Mucosa of descending colon (tissue), 3 donors: ENCODE results near the gene ZBTB44. TPM values are rescaled to one million over a fixed set of nuclear protein-coding genes. Genes with fewer than 3 reads are reported as not detected.

ENCODE experiments used
- ATAC-seq: fragments of 200-7000 bp; cut with Tn5 transposase; one replicate; pipeline ENCODE4 v1.9.1; 2020; ENCODE audit warnings: mild to moderate bottlenecking, moderate library complexity
- DNase-seq, 3 donors: peaks; one replicate each; pipeline ENCODE4 v3.0.0-alpha.2; 2020
- H3K36me3 ChIP-seq: fragments of 200-600 bp; one replicate; pipeline ENCODE4 v1.8.0; 2021; ENCODE audit warnings: low read depth, mild to moderate bottlenecking
- H3K4me1 ChIP-seq: fragments of 200-600 bp; one replicate; pipeline ENCODE4 v1.8.0; 2021; ENCODE audit warnings: low read depth, mild to moderate bottlenecking
- H3K4me3 ChIP-seq: fragments of 200-600 bp; one replicate; pipeline ENCODE4 v1.8.0; 2021; ENCODE audit warnings: mild to moderate bottlenecking
- H3K9me3 ChIP-seq: fragments of 200-600 bp; one replicate; pipeline ENCODE4 v1.8.0; 2021; ENCODE audit warnings: mild to moderate bottlenecking
- CTCF ChIP-seq: fragments of 200-600 bp; IDR thresholded peaks from one replicate; pipeline ENCODE4 v1.8.0; 2022; ENCODE audit warnings: antibody characterized with exemption, mild to moderate bottlenecking
- intact Hi-C, 2 donors: fragments of 100-400 bp; cut with DNase I in 1 of 2; cut with micrococcal nuclease in 1 of 2; formaldehyde crosslinking; loops; one replicate each; pipeline versions ENCODE4 v1.11.0 to v1.11.1; 2022; cut with DNase I, micrococcal nuclease
- total RNA-seq, 3 donors: library from RNA; stranded (reverse); fragmentation: NEBNext Ultra II Directional in 2 of 3; extraction: Animal tissue kit (Norgen Biotek cat#: 25700) in 2 of 3; gene quantifications; one replicate each; pipeline versions ENCODE4 v1.2.1 to v1.2.4, GENCODE V29; 2021 to 2023
- donor health status: DM: no; HTN: no; CAD: no; lungs with moderate emphysema.
- donor health status: DM: no; HTN: no; CAD: no.
- donor health status: DM: no; HTN: yes; CAD: no.

ZBTB44 gene
- total RNA-seq, 3 donors from 2014 or later, result 26.5 to 56.8 (median 32.4) TPM

- DNase-seq (no peak), ATAC-seq (no peak)
- TF ChIP-seq CTCF, result no peak
- no peaks in the 10 kb centered on the region for H3K36me3 ChIP-seq
- intact Hi-C loops, result no loop called here
- no peak overlapping the region for H3K4me3 ChIP-seq
- no peaks in the 10 kb centered on the region for H3K9me3 ChIP-seq
- H3K4me1 ChIP-seq, result no peaks in the 10 kb centered on the region
These were observed 42.4 kb downstream of the ZBTB44 start for GRCh38 chr11:130272336-130272735.

- Histone ChIP-seq H3K36me3 (no peaks in the 10 kb centered on the region), H3K4me3 (no peak overlapping the region), H3K9me3 (no peaks in the 10 kb centered on the region), H3K4me1 (no peaks in the 10 kb centered on the region)
- no peak for DNase-seq
- intact Hi-C loops, result no loop called here
- no peak for TF ChIP-seq CTCF
- ATAC-seq, result no peak
These were observed 45.3 kb downstream of the ZBTB44 start for GRCh38 chr11:130269326-130269943.

GRCh38 chr11:130263351-130263750, 51.4 kb downstream of the ZBTB44 start:
- no peak overlapping the region for H3K4me3 ChIP-seq
- ATAC-seq, result no peak
- intact Hi-C loops, result no loop called here
- TF ChIP-seq CTCF, result no peak
- H3K4me1 ChIP-seq, result peaks cover 2% of the 10 kb centered on the region
- H3K9me3 ChIP-seq, result peaks cover 6% of the 10 kb centered on the region
- no peak for DNase-seq
- no peaks in the 10 kb centered on the region for H3K36me3 ChIP-seq

- Histone ChIP-seq H3K9me3 (peaks cover 7% of the 10 kb centered on the region), H3K4me3 (no peak overlapping the region), H3K36me3 (no peaks in the 10 kb centered on the region), H3K4me1 (peaks cover 2% of the 10 kb centered on the region)
- no peak for DNase-seq
- no peak for TF ChIP-seq CTCF
- intact Hi-C loops, result no loop called here
- peak; percentile 79 for ATAC-seq
These were observed 52.3 kb downstream of the ZBTB44 start for GRCh38 chr11:130262424-130262823.

- H3K36me3 ChIP-seq, result no peaks in the 10 kb centered on the region
- no peak for ATAC-seq
- no peak for DNase-seq
- intact Hi-C loops, result no loop called here
- TF ChIP-seq CTCF, result no peak
- H3K4me3 ChIP-seq, result no peak overlapping the region
- peaks cover 7% of the 10 kb centered on the region for H3K9me3 ChIP-seq
- H3K4me1 ChIP-seq, result peaks cover 2% of the 10 kb centered on the region
These were observed 53.1 kb downstream of the ZBTB44 start for GRCh38 chr11:130261571-130261970.

- DNase-seq (no peak), ATAC-seq (peak; percentile 50)
- intact Hi-C loops, result no loop called here
- no peak overlapping the region for H3K4me3 ChIP-seq
- H3K36me3 ChIP-seq, result no peaks in the 10 kb centered on the region
- peaks cover 2% of the 10 kb centered on the region for H3K4me1 ChIP-seq
- peaks cover 7% of the 10 kb centered on the region for H3K9me3 ChIP-seq
- TF ChIP-seq CTCF, result no peak
These were observed 54.0 kb downstream of the ZBTB44 start for GRCh38 chr11:130260742-130261141.
